GM12878 (cell line): ENCODE measurements around the gene MILR1. TPM values are rescaled to one million over a fixed set of nuclear protein-coding genes. Genes with fewer than 3 reads are reported as not detected.

ENCODE experiments used
- ATAC-seq: fragments of 200-7000 bp; cut with Tn5 transposase; 3 replicates; pipeline ENCODE4 v1.9.1; 2020; ENCODE audit warnings: mild to moderate bottlenecking, moderate library complexity
- BruUV-seq: library from RNA; stranded (reverse); fragments of 400-500 nt; replicated peaks from 2 replicates; lab custom pipeline; 2021; lab: Mats Ljungman, UMichigan
- CTCF ChIA-PET: fragments of 300-600 bp; sonication (Branson Sonifier 250); formaldehyde crosslinking; extraction: SDS; loops from one replicate; lab custom pipeline; 2021; ENCODE audit warnings: inconsistent platforms; lab: Yijun Ruan, JAX
- POLR2A ChIA-PET: fragments of 350-600 bp; formaldehyde crosslinking; extraction: SDS; loops from one replicate; lab custom pipeline; 2021; ENCODE audit warnings: inconsistent platforms; lab: Charles Lee
- RAD21 ChIA-PET: fragments of 300-600 bp; sonication (Branson Sonifier 250); formaldehyde crosslinking; loops from one replicate; lab custom pipeline; 2023; ENCODE audit warnings: antibody characterized with exemption; ENCODE audit not compliant: unreplicated experiment; lab: Charles Lee
- SMC1A ChIA-PET: fragments of 300-600 bp; sonication (Branson Sonifier 250); formaldehyde crosslinking; loops from one replicate; lab custom pipeline; 2023; ENCODE audit not compliant: unreplicated experiment, uncharacterized antibody; lab: Charles Lee
- DNase-seq: peaks from one replicate; pipeline ENCODE4 v3.0.0-alpha.2; 2011; ENCODE audit warnings: low read depth, low spot score
- FAIRE-seq: peaks from 3 replicates; lab custom pipeline; 2011; peaks lifted over from hg19 to GRCh38; lab: Jason Lieb, UNC
- H2AFZ ChIP-seq: 2 replicates; pipeline ENCODE4 v1.6.0; 2011; ENCODE audit warnings: low read depth, low read length, control low read depth; ENCODE audit not compliant: control insufficient read depth
- H3K27ac ChIP-seq: 2 replicates; pipeline ENCODE4 v1.5.1; 2011; ENCODE audit warnings: control low read depth; ENCODE audit not compliant: control insufficient read depth, insufficient read depth
- H3K27me3 ChIP-seq, 2 experiments: replicated peaks in 1 of 2; 2 replicates each; pipeline versions ENCODE4 v1.6.0 to v1.6.1; 2011; ENCODE audit warnings: low read length in 1 of 2; ENCODE audit not compliant: control insufficient read depth in 2 of 2, insufficient read depth in 2 of 2
- H3K36me3 ChIP-seq, 2 experiments: 2 replicates each; pipeline ENCODE4 v1.5.1; 2011; ENCODE audit warnings: low read length in 1 of 2; ENCODE audit not compliant: control insufficient read depth in 2 of 2, insufficient read depth in 2 of 2
- H3K4me1 ChIP-seq: 2 replicates; pipeline ENCODE4 v1.6.1; 2011; ENCODE audit warnings: mild to moderate bottlenecking, low read length, moderate library complexity, mixed read lengths; ENCODE audit not compliant: control insufficient read depth, insufficient read depth
- H3K4me2 ChIP-seq: 2 replicates; pipeline ENCODE4 v1.6.0; 2011; ENCODE audit warnings: control low read depth; ENCODE audit not compliant: control insufficient read depth, insufficient read depth
- H3K4me3 ChIP-seq: fragments of 200-600 bp; sonication (generic); 2 replicates; pipeline ENCODE4 v1.5.1; 2016
- H3K79me2 ChIP-seq: 2 replicates; pipeline ENCODE4 v1.6.0; 2011; ENCODE audit warnings: low read length; ENCODE audit not compliant: control insufficient read depth, insufficient read depth
- H3K9ac ChIP-seq: 2 replicates; pipeline ENCODE4 v1.8.0; 2011; ENCODE audit warnings: low read length, control low read depth, mixed read lengths; ENCODE audit not compliant: control insufficient read depth, insufficient read depth
- H3K9me3 ChIP-seq: replicated peaks from 3 replicates; pipeline ENCODE4 v1.5.1; 2011; ENCODE audit warnings: mild to moderate bottlenecking, low read length; ENCODE audit not compliant: control insufficient read depth, insufficient read depth
- H4K20me1 ChIP-seq: 2 replicates; pipeline ENCODE4 v1.6.0; 2011; ENCODE audit not compliant: control insufficient read depth, insufficient read depth
- ATF3 ChIP-seq: IDR thresholded peaks from 2 replicates; pipeline ENCODE4 v1.6.1; 2011; ENCODE audit warnings: low read depth, mild to moderate bottlenecking, low read length, moderate library complexity, borderline replicate concordance; ENCODE audit errors: extremely low read depth
- BCL3 ChIP-seq: IDR thresholded peaks from 2 replicates; pipeline ENCODE4 v1.6.1; 2011; ENCODE audit warnings: borderline replicate concordance, low read depth, mild to moderate bottlenecking, moderate library complexity, low read length; ENCODE audit not compliant: insufficient read depth, poor library complexity, severe bottlenecking
- CEBPB ChIP-seq, 2 experiments: fragments of 150-350 bp in 1 of 2; IDR thresholded peaks; 2 replicates each; pipeline ENCODE4 v1.6.1; 2012 to 2014; ENCODE audit warnings: low read depth in 2 of 2, low read length in 2 of 2, borderline replicate concordance in 1 of 2, inconsistent platforms in 1 of 2
- EGR1 ChIP-seq, 2 experiments: IDR thresholded peaks; 1 replicate in 1 of 2; 2 replicates in 1 of 2; pipeline ENCODE4 v1.6.1; 2011 to 2012; ENCODE audit warnings: low read depth in 2 of 2, low read length in 2 of 2, borderline replicate concordance in 1 of 2, mild to moderate bottlenecking in 1 of 2, moderate library complexity in 1 of 2
- ETV6 ChIP-seq, 2 experiments: fragments of 450-650 bp in 1 of 2; IDR thresholded peaks in 1 of 2; conservative IDR thresholded peaks in 1 of 2; 2 replicates each; pipeline ENCODE4 v1.6.1; 2014; ENCODE audit warnings: antibody characterized with exemption in 1 of 2, borderline replicate concordance in 1 of 2, low read depth in 1 of 2, mild to moderate bottlenecking in 1 of 2, moderate library complexity in 1 of 2
- KAT2A ChIP-seq: conservative IDR thresholded peaks from 2 replicates; pipeline ENCODE4 v1.6.1; 2011; ENCODE audit warnings: low read depth, low read length; ENCODE audit not compliant: control insufficient read depth
- NR2C2 ChIP-seq: IDR thresholded peaks from 2 replicates; pipeline ENCODE4 v1.6.1; 2011; ENCODE audit warnings: borderline replicate concordance, low read depth; ENCODE audit not compliant: control insufficient read depth, insufficient read length
- NRF1 ChIP-seq: conservative IDR thresholded peaks from 2 replicates; pipeline ENCODE4 v1.6.1; 2011; ENCODE audit warnings: mild to moderate bottlenecking, low read depth, low read length, improper control_type of control experiment
- POLR2AphosphoS2 ChIP-seq: IDR thresholded peaks from 2 replicates; pipeline ENCODE4 v1.6.1; 2011; ENCODE audit warnings: low read depth, mild to moderate bottlenecking, low read length, improper control_type of control experiment, moderate library complexity
- RUNX3 ChIP-seq: IDR thresholded peaks from 2 replicates; pipeline ENCODE4 v1.6.1; 2012; ENCODE audit warnings: low read length, inconsistent platforms
- TBL1XR1 ChIP-seq: IDR thresholded peaks from 2 replicates; pipeline ENCODE4 v1.6.1; 2012; ENCODE audit warnings: low read depth, low read length, improper control_type of control experiment
- ZNF592 ChIP-seq: fragments of 450-650 bp; IDR thresholded peaks from 2 replicates; pipeline ENCODE4 v1.6.1; 2017; ENCODE audit warnings: mild to moderate bottlenecking, moderate library complexity
- WGBS: methylation state at CpG from one replicate; pipeline ENCODE4 v1.1.6; 2016; ENCODE audit warnings: low lambda C conversion rate; ENCODE audit not compliant: insufficient replicate concordance, insufficient coverage; ENCODE audit errors: missing lambda C conversion rate; 5-methylcytosine and 5-hydroxymethylcytosine counted together
- in situ Hi-C: fragments of 300-500 bp; cut with MboI; formaldehyde crosslinking; loops from 9 replicates; pipeline ENCODE4 v1.14.3; 2018; ENCODE audit warnings: mixed read lengths
- intact Hi-C: fragments of 100-400 bp; cut with micrococcal nuclease; formaldehyde crosslinking; loops from one replicate; pipeline ENCODE4 v1.14.2; 2022; ENCODE audit not compliant: unreplicated experiment
- polyA plus RNA-seq, 11 experiments: library from polyadenylated mRNA; depleted of rRNA in 4 of 11; unstranded in 6 of 11; stranded (reverse) in 5 of 11; fragments of >200 nt; fragmentation: Nextera tagmentation in 4 of 11; fragmentation: Illumina TruSeq in 1 of 11; extraction: Ambion mirVana in 4 of 11; extraction: Trizol in 1 of 11; gene quantifications; 1 replicate in 1 of 11; 2 replicates in 10 of 11; pipeline versions ENCODE4 v1.2.1 to v1.2.3, GENCODE V29; 2011 to 2016; ENCODE audit warnings: inconsistent platforms in 2 of 11, missing spikeins in 2 of 11, low read depth in 1 of 11
- total RNA-seq, 4 experiments: library from RNA; depleted of rRNA in 3 of 4; stranded (reverse); fragments of >200 nt in 3 of 4; fragmentation: Illumina TruSeq in 1 of 4; extraction: Trizol in 1 of 4; gene quantifications; 2 replicates each; pipeline versions ENCODE4 v1.2.1 to v1.2.3, GENCODE V29; 2013 to 2021

MILR1 gene
- total and polyA plus RNA-seq, 10 of the 15 experiments (the other 5 are each of a cell fraction or from before 2014, with no cell fraction given): 2.0 to 47.2 (median 17.2) TPM

GRCh38 chr17:64400642-64401041 lies 48.3 kb upstream of the MILR1 start:
- CTCF ChIA-PET: no interaction called here
- WGBS: 74% methylated on average over 7 of the region's 7 CpGs
- FAIRE-seq (no peak), DNase-seq (no peak), ATAC-seq (no peak)
- no peak overlapping the region for H3K27ac ChIP-seq
- H3K79me2 ChIP-seq: no peaks in the 10 kb centered on the region
- no peak overlapping the region for H3K4me3 ChIP-seq
- SMC1A ChIA-PET: interaction anchor here (1.2 kb wide), 1 partner anchor 10 kb away, joined by 4 read pairs; no protein-coding TSS in a partner anchor
- H3K4me1 ChIP-seq: peaks cover 48% of the 10 kb centered on the region
- intact Hi-C loops: no loop called here
- no TSS peak for BruUV-seq
- POLR2A ChIA-PET: interaction anchor here (1.6 kb wide), 1 partner anchor 11 kb away, joined by 5 read pairs; no protein-coding TSS in a partner anchor
- in situ Hi-C loops: no loop called here
- H3K4me2 ChIP-seq: no peak overlapping the region
- no peaks in the 10 kb centered on the region for H4K20me1 ChIP-seq
- RAD21 ChIA-PET: no interaction called here
- no peaks in the 10 kb centered on the region; the same call in 2 of the 3 replicates for H3K9me3 ChIP-seq
- H3K27me3 ChIP-seq: no peaks in the 10 kb centered on the region
- no peak for TF ChIP-seq EGR1 (IDR thresholded peaks at IDR 0.05; ENCODE audit: borderline replicate concordance in 1 of 2, low read depth in 2 of 2, low read length in 2 of 2)
- TF ChIP-seq KAT2A: no peak
- no peak for TF ChIP-seq ETV6 (conservative IDR thresholded peaks at IDR 0.05 in 1 of 2, IDR thresholded peaks at IDR 0.05 in 1 of 2; ENCODE audit: borderline replicate concordance in 1 of 2, low read depth in 1 of 2)
- TF ChIP-seq CEBPB (IDR thresholded peaks at IDR 0.05; ENCODE audit: borderline replicate concordance in 1 of 2, low read depth in 2 of 2, low read length in 2 of 2): no peak
- no peak for TF ChIP-seq NR2C2
- TF ChIP-seq NRF1: no peak
- no peak for TF ChIP-seq ZNF592
- no peak for TF ChIP-seq POLR2AphosphoS2
- no peak for TF ChIP-seq BCL3
- TF ChIP-seq RUNX3: no peak
- TF ChIP-seq ATF3: no peak
- no peak for TF ChIP-seq TBL1XR1
- H3K9ac ChIP-seq: no peak overlapping the region
- H2AFZ ChIP-seq: no peak overlapping the region
- H3K36me3 ChIP-seq: no peaks in the 10 kb centered on the region
